Measurements from ENCODE around the gene CAPRIN1. TPM values are rescaled to one million over a fixed set of nuclear protein-coding genes. Genes with fewer than 3 reads are reported as not detected.

The CAPRIN1 gene
- polyA plus RNA-seq, 3 donors = 50.4 to 81.5 (median 59.2) TPM

GRCh38 chr11:34080609-34081008, 29.1 kb downstream of the CAPRIN1 start:
- Histone ChIP-seq H3K4me1 (ENCODE audit: control insufficient read depth in 1 of 2, insufficient read depth in 2 of 2, low read length in 2 of 2) (no peaks in the 10 kb centered on the region), H3K9me3 (replicated peaks in 1 of 2; ENCODE audit: control insufficient read depth in 1 of 2, insufficient read depth in 1 of 2, low read length in 2 of 2) (no peaks in the 10 kb centered on the region), H3K27ac (ENCODE audit: low read depth in 1 of 2, low read length in 2 of 2) (no peak overlapping the region), H3K79me2 (ENCODE audit: insufficient read depth, low read length) (peaks cover 60% of the 10 kb centered on the region), H2AFZ (ENCODE audit: insufficient read depth, low read depth, low read length, poor library complexity, severe bottlenecking) (no peak overlapping the region), H3K4me2 (replicated peaks; ENCODE audit: extremely low read depth, low read length, poor library complexity, severe bottlenecking) (no peak overlapping the region), H3K4me3 (replicated peaks in 1 of 3; ENCODE audit: low read depth in 2 of 3, low read length in 3 of 3) (no peak overlapping the region), H3K9ac (ENCODE audit: insufficient read depth, low read length, poor library complexity, severe bottlenecking) (no peak overlapping the region), H3K36me3 (replicated peaks in 1 of 2; ENCODE audit: control insufficient read depth in 1 of 2, insufficient read depth in 2 of 2, low read length in 2 of 2) (peaks cover 97 to 100% of the 10 kb centered on the region in 2 donors), H3K27me3 (ENCODE audit: control insufficient read depth in 2 of 2, insufficient read depth in 2 of 2, low read length in 2 of 2) (no peaks in the 10 kb centered on the region), H4K20me1 (ENCODE audit: insufficient read depth, low read length) (peaks cover 68% of the 10 kb centered on the region)
- no peaks in the 10 kb centered on the region for H3K4me1 Mint-ChIP-seq
- H3K36me3 Mint-ChIP-seq = peaks cover 76 to 94% of the 10 kb centered on the region in 2 donors
- H3K27ac Mint-ChIP-seq = peak overlapping the region in 1 of 7 donors; percentile 37
- H3K27me3 Mint-ChIP-seq (ENCODE audit: low read depth in 3 of 3) = peaks cover 0 to 1% (median 0%) of the 10 kb centered on the region in 3 donors
- no peaks in the 10 kb centered on the region for H3K9me3 Mint-ChIP-seq
- TF ChIP-seq CTCF (IDR thresholded peaks at IDR 0.05) = no peak
- 100% methylated on average over 1 of the region's 4 CpGs for WGBS (ENCODE audit: insufficient coverage)
- no peak for DNase-seq
- no peak overlapping the region for H3K4me3 Mint-ChIP-seq
- intact Hi-C loops (cut with micrococcal nuclease) = no loop called here

- peaks cover 93 to 99% of the 10 kb centered on the region in 2 donors for H3K36me3 ChIP-seq (replicated peaks in 1 of 2; ENCODE audit: control insufficient read depth in 1 of 2, insufficient read depth in 2 of 2, low read length in 2 of 2)
- intact Hi-C loops (cut with micrococcal nuclease) = no loop called here
- peaks cover 71 to 91% of the 10 kb centered on the region in 2 donors for H3K36me3 Mint-ChIP-seq
- peaks cover 48% of the 10 kb centered on the region for H3K79me2 ChIP-seq (ENCODE audit: insufficient read depth, low read length)
- no peak overlapping the region for H3K9ac ChIP-seq (ENCODE audit: insufficient read depth, low read length, poor library complexity, severe bottlenecking)
- H3K27me3 ChIP-seq (ENCODE audit: control insufficient read depth in 2 of 2, insufficient read depth in 2 of 2, low read length in 2 of 2) = no peaks in the 10 kb centered on the region
- WGBS (ENCODE audit: insufficient coverage) = 88% methylated on average over 1 of the region's 2 CpGs
- no peak overlapping the region for H3K4me3 ChIP-seq (replicated peaks in 1 of 3; ENCODE audit: low read depth in 2 of 3, low read length in 3 of 3)
- no peak overlapping the region for H3K27ac ChIP-seq (ENCODE audit: low read depth in 1 of 2, low read length in 2 of 2)
- no peaks in the 10 kb centered on the region for H3K9me3 ChIP-seq (replicated peaks in 1 of 2; ENCODE audit: control insufficient read depth in 1 of 2, insufficient read depth in 1 of 2, low read length in 2 of 2)
- peaks cover 62% of the 10 kb centered on the region for H4K20me1 ChIP-seq (ENCODE audit: insufficient read depth, low read length)
- H3K27me3 Mint-ChIP-seq (ENCODE audit: low read depth in 3 of 3) = peaks cover 0 to 1% (median 0%) of the 10 kb centered on the region in 3 donors
- DNase-seq = no peak
- no peaks in the 10 kb centered on the region for H3K4me1 Mint-ChIP-seq
- no peaks in the 10 kb centered on the region for H3K9me3 Mint-ChIP-seq
- H3K4me2 ChIP-seq (replicated peaks; ENCODE audit: extremely low read depth, low read length, poor library complexity, severe bottlenecking) = no peak overlapping the region
- no peak overlapping the region for H3K4me3 Mint-ChIP-seq
- H2AFZ ChIP-seq (ENCODE audit: insufficient read depth, low read depth, low read length, poor library complexity, severe bottlenecking) = no peak overlapping the region
- no peak for TF ChIP-seq CTCF (IDR thresholded peaks at IDR 0.05)
- peak overlapping the region in 1 of 7 donors; percentile 48 for H3K27ac Mint-ChIP-seq
- H3K4me1 ChIP-seq (ENCODE audit: control insufficient read depth in 1 of 2, insufficient read depth in 2 of 2, low read length in 2 of 2) = no peaks in the 10 kb centered on the region
Observed at GRCh38 chr11:34084637-34085036, 33.1 kb downstream of the CAPRIN1 start.
